Measurements from ENCODE around the gene FAM171A2. TPM values are rescaled to one million over a fixed set of nuclear protein-coding genes. Genes with fewer than 3 reads are reported as not detected.
A peak's percentile ranks its signal among the peaks of the same experiment; 100 is the strongest.

Gene FAM171A2
- total and polyA plus RNA-seq, 12 donors, result 0.13 to 5.4 (median 2.3) TPM

- intact Hi-C loops (cut with DNase I), result loop anchor here in 1 of 2 donors (10.0 kb wide), 1 partner anchor 114 kb away; the partner anchor contains the start of gene GPATCH8
- no peak overlapping the region for H3K27ac ChIP-seq
- 77 to 85% (median 80%) methylated on average over 8 to 10 of the region's 10 CpGs for WGBS, 4 donors
Observed at GRCh38 chr17:44390250-44390870, 26.7 kb upstream of the FAM171A2 start.

DNA sequence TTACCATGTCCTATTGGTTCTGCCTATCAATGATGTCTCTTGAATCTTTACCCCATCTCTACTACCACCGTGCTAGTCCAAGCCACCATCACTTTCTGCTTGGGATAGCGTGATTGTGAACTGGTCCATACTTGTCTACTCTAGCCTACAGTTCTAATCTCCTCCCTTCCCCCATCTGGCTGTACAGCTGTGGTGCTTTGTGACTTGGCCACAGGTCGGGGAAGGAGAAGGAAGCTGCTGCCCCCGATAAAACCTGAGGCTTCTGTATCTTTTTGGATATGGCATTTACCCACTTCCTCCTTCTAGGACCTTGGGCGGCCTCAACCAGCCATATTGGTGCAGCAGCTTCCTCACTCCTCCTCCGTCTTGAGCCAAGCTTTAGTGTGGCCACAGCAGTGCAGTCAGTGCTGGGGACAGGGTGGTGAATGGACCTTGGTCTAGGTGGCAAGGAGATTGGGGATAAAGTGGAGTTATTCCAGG is 26.1 kb upstream of the FAM171A2 start:
- TF ChIP-seq POLR2A (IDR thresholded peaks at IDR 0.05), result no peak
- no peak for TF ChIP-seq CTCF (IDR thresholded peaks at IDR 0.05)
- WGBS, 4 donors, result 69 to 88% (median 78%) methylated on average over 6 of the region's 6 CpGs
- Histone ChIP-seq H3K27me3 (peaks cover 4% of the 10 kb centered on the region), H3K36me3 (replicated peaks in 1 of 2) (no peaks in the 10 kb centered on the region), H3K9me3 (replicated peaks in 1 of 3) (no peaks in the 10 kb centered on the region), H3K4me1 (replicated peaks in 1 of 2) (peaks cover 0 to 11% of the 10 kb centered on the region in 2 donors), H3K27ac (no peak overlapping the region), H3K4me3 (no peak overlapping the region)
- DNase-seq, result peak in 1 of 7 donors; percentile 10
- intact Hi-C loops (cut with DNase I), result loop anchor here in 1 of 2 donors (10.0 kb wide), 1 partner anchor 115 kb away; the partner anchor contains the start of gene GPATCH8

More at GRCh38 chr17:44390250-44390870, 26.7 kb upstream of the FAM171A2 start:
- Histone ChIP-seq H3K4me3 (no peak overlapping the region), H3K27me3 (peaks cover 4% of the 10 kb centered on the region), H3K9me3 (replicated peaks in 1 of 3) (no peaks in the 10 kb centered on the region), H3K4me1 (replicated peaks in 1 of 2) (peaks cover 0 to 10% of the 10 kb centered on the region in 2 donors), H3K36me3 (replicated peaks in 1 of 2) (no peaks in the 10 kb centered on the region)
- TF ChIP-seq CTCF (IDR thresholded peaks at IDR 0.05), result no peak
- no peak for TF ChIP-seq POLR2A (IDR thresholded peaks at IDR 0.05)
- peak in 2 of 7 donors; percentile 3 to 33 for DNase-seq

DNA sequence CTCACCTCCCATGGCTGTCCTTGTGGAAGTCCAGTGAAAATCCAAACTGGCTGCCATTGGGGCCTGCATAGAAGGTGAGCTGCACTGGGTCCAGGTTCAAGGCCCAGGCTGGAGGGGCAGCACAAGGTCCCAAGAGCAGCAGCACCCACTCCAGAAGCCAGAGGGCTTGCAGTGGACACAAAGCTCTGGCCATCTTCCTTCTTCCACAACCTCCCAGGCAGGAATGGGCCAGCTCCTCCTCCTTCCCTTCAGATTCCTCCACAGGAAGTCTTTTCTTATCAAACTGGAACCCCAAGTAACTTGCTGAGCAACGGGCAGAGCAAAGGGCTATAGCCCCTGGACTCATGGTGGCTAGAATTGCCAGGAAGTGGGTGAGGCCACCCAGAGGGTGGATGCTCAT is 25.6 kb upstream of the FAM171A2 start, which contains the start of gene ITGA2B:
Gene ITGA2B (minus strand): TSS at position 369 of the 400 bp plus-strand sequence. CDS start 176 bp downstream, at position 193.
- intact Hi-C loops (cut with DNase I), result no loop called here
- Histone ChIP-seq H3K9me3 (replicated peaks in 1 of 3) (no peaks in the 10 kb centered on the region), H3K4me1 (replicated peaks in 1 of 2) (peaks cover 0 to 11% of the 10 kb centered on the region in 2 donors), H3K27me3 (peaks cover 4% of the 10 kb centered on the region), H3K27ac (no peak within 1 kb of the TSS), H3K4me3 (no peak within 1 kb of the TSS), H3K36me3 (replicated peaks in 1 of 2) (no peaks in the 10 kb centered on the region)
- TF ChIP-seq CTCF (IDR thresholded peaks at IDR 0.05) (no peak), POLR2A (IDR thresholded peaks at IDR 0.05) (no peak)
- DNase-seq, result no peak
- 22 to 100% (median 35%) methylated on average over 1 of the region's 1 CpG for WGBS, 4 donors

- 77 to 90% (median 85%) methylated on average over 2 of the region's 2 CpGs for WGBS, 4 donors
- no peaks in the 10 kb centered on the region for H3K36me3 ChIP-seq (replicated peaks in 1 of 2)
- intact Hi-C loops (cut with DNase I), result no loop called here
- peaks cover 4% of the 10 kb centered on the region for H3K27me3 ChIP-seq
- no peak for TF ChIP-seq POLR2A (IDR thresholded peaks at IDR 0.05)
- TF ChIP-seq CTCF (IDR thresholded peaks at IDR 0.05), result no peak
- no peaks in the 10 kb centered on the region for H3K9me3 ChIP-seq (replicated peaks in 1 of 3)
- H3K4me1 ChIP-seq (replicated peaks in 1 of 2), result peaks cover 0 to 11% of the 10 kb centered on the region in 2 donors
- no peak overlapping the region for H3K27ac ChIP-seq
- DNase-seq, result no peak
- no peak overlapping the region for H3K4me3 ChIP-seq
Observed at GRCh38 chr17:44387804-44388203, 24.2 kb upstream of the FAM171A2 start.
